PC-3 (cell line): ENCODE results near the gene TOM1L2. TPM values are rescaled to one million over a fixed set of nuclear protein-coding genes. Genes with fewer than 3 reads are reported as not detected.

Experiments
- ATAC-seq: fragments of 200-7000 bp; cut with Tn5 transposase; 2 replicates; pipeline ENCODE4 v1.9.1; 2020; ENCODE audit warnings: mild to moderate bottlenecking, moderate library complexity
- BruUV-seq: library from RNA; stranded (reverse); fragments of 400-500 nt; replicated peaks from 2 replicates; lab custom pipeline; 2021; lab: Mats Ljungman, UMichigan
- CTCF ChIA-PET: fragments of 300-600 bp; sonication (Branson Sonifier 250); formaldehyde crosslinking; loops from one replicate; lab custom pipeline; 2022; ENCODE audit warnings: antibody characterized with exemption; lab: Charles Lee
- POLR2A ChIA-PET: fragments of 300-600 bp; sonication (Branson Sonifier 250); formaldehyde crosslinking; loops from one replicate; lab custom pipeline; 2022; ENCODE audit warnings: antibody characterized with exemption; ENCODE audit not compliant: unreplicated experiment; lab: Charles Lee
- DNase-seq: peaks from one replicate; pipeline ENCODE4 v3.0.0-alpha.2; 2015
- H2AFZ ChIP-seq: fragments of 300-600 bp; sonication (generic); 2 replicates; pipeline ENCODE4 v1.6.0; 2016; ENCODE audit warnings: antibody characterized with exemption, low read length
- H3F3A ChIP-seq: fragments of 300-600 bp; sonication (generic); one replicate; pipeline ENCODE4 v1.6.0; 2017; ENCODE audit warnings: antibody characterized with exemption, low read length, control low read depth, mild to moderate bottlenecking; ENCODE audit not compliant: unreplicated experiment
- H3K27ac ChIP-seq: fragments of 300-600 bp; sonication (generic); 2 replicates; pipeline ENCODE4 v1.5.1; 2016; ENCODE audit warnings: mild to moderate bottlenecking, low read length
- H3K27me3 ChIP-seq: fragments of 300-600 bp; sonication (generic); 2 replicates; pipeline ENCODE4 v1.6.1; 2016; ENCODE audit warnings: low read length, mixed read lengths
- H3K36me3 ChIP-seq: fragments of 300-600 bp; sonication (generic); 2 replicates; pipeline ENCODE4 v1.6.1; 2016; ENCODE audit warnings: low read depth, mixed run types, low read length, mixed read lengths
- H3K4me1 ChIP-seq: fragments of 300-600 bp; sonication (generic); 2 replicates; pipeline ENCODE4 v1.5.1; 2016; ENCODE audit warnings: low read length; ENCODE audit not compliant: insufficient read depth
- H3K4me2 ChIP-seq: fragments of 300-600 bp; sonication (generic); 2 replicates; pipeline ENCODE4 v1.6.0; 2016; ENCODE audit warnings: low read length
- H3K4me3 ChIP-seq: fragments of 300-600 bp; sonication (generic); 2 replicates; pipeline ENCODE4 v1.5.1; 2016; ENCODE audit warnings: mild to moderate bottlenecking, low read length, mixed read lengths
- H3K79me2 ChIP-seq: fragments of 300-600 bp; sonication (generic); 2 replicates; pipeline ENCODE4 v1.6.1; 2017; ENCODE audit warnings: low read length, mixed read lengths
- H3K9ac ChIP-seq: fragments of 300-600 bp; sonication (generic); 2 replicates; pipeline ENCODE4 v1.6.0; 2016; ENCODE audit warnings: mild to moderate bottlenecking, low read length
- H3K9me2 ChIP-seq: fragments of 300-600 bp; sonication (generic); replicated peaks from 2 replicates; pipeline ENCODE4 v1.6.1; 2016; ENCODE audit warnings: mixed run types, low read length, mixed read lengths
- H3K9me3 ChIP-seq: fragments of 300-600 bp; sonication (generic); 2 replicates; pipeline ENCODE4 v1.6.1; 2016; ENCODE audit warnings: low read length, mixed read lengths
- H4K20me1 ChIP-seq: fragments of 300-600 bp; sonication (generic); 2 replicates; pipeline ENCODE4 v1.6.1; 2016; ENCODE audit warnings: low read length, mixed read lengths
- CTCF ChIP-seq: fragments of 300-600 bp; sonication (generic); conservative IDR thresholded peaks from 2 replicates; pipeline ENCODE4 v1.5.1; 2017; ENCODE audit warnings: antibody characterized with exemption, low read depth, mild to moderate bottlenecking, low read length
- EZH2 ChIP-seq: fragments of 300-600 bp; sonication (generic); IDR thresholded peaks from one replicate; pipeline ENCODE4 v1.6.1; 2017; ENCODE audit warnings: antibody characterized with exemption, mild to moderate bottlenecking, low read length; ENCODE audit not compliant: unreplicated experiment
- EZH2phosphoT487 ChIP-seq: fragments of 300-600 bp; sonication (generic); IDR thresholded peaks from 2 replicates; pipeline ENCODE4 v1.6.1; 2018; ENCODE audit warnings: mild to moderate bottlenecking, antibody characterized with exemption, low read length, borderline replicate concordance
- intact Hi-C: fragments of 100-400 bp; cut with micrococcal nuclease; formaldehyde crosslinking; loops from 2 replicates; pipeline ENCODE4 v1.9.0; 2023
- total RNA-seq: library from RNA; depleted of rRNA; stranded (reverse); fragments of >200 nt; gene quantifications from 2 replicates; pipeline ENCODE4 v1.2.3, GENCODE V29; 2014

The TOM1L2 gene
- total RNA-seq, 1 experiment from 2014 or later = 53.3 TPM

GRCh38 chr17:17946093-17946492 lies 26.1 kb downstream of the TOM1L2 start:
- ATAC-seq = no peak
- TF ChIP-seq EZH2phosphoT487 = no peak
- no peak for TF ChIP-seq EZH2
- no peak for TF ChIP-seq CTCF

GRCh38 chr17:17944743-17945142 lies 27.5 kb downstream of the TOM1L2 start:
- no peaks in the 10 kb centered on the region for H3K9me2 ChIP-seq
- H3K9me3 ChIP-seq = no peaks in the 10 kb centered on the region
- no peak overlapping the region for H3K4me2 ChIP-seq
- ChIA-PET CTCF (no interaction called here), POLR2A (no interaction called here)
- intact Hi-C loops = no loop called here
- H3F3A ChIP-seq = peaks cover 9% of the 10 kb centered on the region
- H3K36me3 ChIP-seq = no peaks in the 10 kb centered on the region
- no peaks in the 10 kb centered on the region for H4K20me1 ChIP-seq
- no TSS peak for BruUV-seq
- H2AFZ ChIP-seq = no peak overlapping the region
- H3K4me3 ChIP-seq = no peak overlapping the region
- no peak for TF ChIP-seq CTCF
- TF ChIP-seq EZH2 = no peak
- no peak for TF ChIP-seq EZH2phosphoT487
- no peaks in the 10 kb centered on the region for H3K27me3 ChIP-seq
- peaks cover 84% of the 10 kb centered on the region for H3K79me2 ChIP-seq
- DNase-seq (no peak), ATAC-seq (no peak)
- no peak overlapping the region for H3K27ac ChIP-seq
- no peak overlapping the region for H3K9ac ChIP-seq
- peaks cover 84% of the 10 kb centered on the region for H3K4me1 ChIP-seq

More at GRCh38 chr17:17946093-17946492, 26.1 kb downstream of the TOM1L2 start:
- CTCF ChIA-PET = no interaction called here
- POLR2A ChIA-PET = no interaction called here
- H3K4me1 ChIP-seq = peaks cover 79% of the 10 kb centered on the region
- no TSS peak for BruUV-seq
- H4K20me1 ChIP-seq = no peaks in the 10 kb centered on the region
- H2AFZ ChIP-seq = no peak overlapping the region
- no peaks in the 10 kb centered on the region for H3K9me2 ChIP-seq
- peaks cover 9% of the 10 kb centered on the region for H3F3A ChIP-seq
- no peak overlapping the region for H3K4me2 ChIP-seq
- no peaks in the 10 kb centered on the region for H3K27me3 ChIP-seq
- intact Hi-C loops = no loop called here
- peaks cover 85% of the 10 kb centered on the region for H3K79me2 ChIP-seq
- H3K9ac ChIP-seq = no peak overlapping the region
- no peaks in the 10 kb centered on the region for H3K9me3 ChIP-seq
- H3K4me3 ChIP-seq = no peak overlapping the region
- no peak overlapping the region for H3K27ac ChIP-seq
- DNase-seq = no peak
- H3K36me3 ChIP-seq = no peaks in the 10 kb centered on the region

GRCh38 chr17:17944242-17944641 lies 28.0 kb downstream of the TOM1L2 start:
- TF ChIP-seq EZH2 (no peak), CTCF (no peak), EZH2phosphoT487 (no peak)
- POLR2A ChIA-PET = no interaction called here
- Histone ChIP-seq H3K9ac (no peak overlapping the region), H4K20me1 (no peaks in the 10 kb centered on the region), H3K9me2 (no peaks in the 10 kb centered on the region), H3K4me1 (peaks cover 83% of the 10 kb centered on the region), H3K9me3 (no peaks in the 10 kb centered on the region), H3K4me3 (no peak overlapping the region), H3K27ac (no peak overlapping the region), H3K36me3 (no peaks in the 10 kb centered on the region), H3F3A (peaks cover 9% of the 10 kb centered on the region), H3K4me2 (no peak overlapping the region), H2AFZ (no peak overlapping the region), H3K27me3 (no peaks in the 10 kb centered on the region), H3K79me2 (peaks cover 86% of the 10 kb centered on the region)
- no peak for DNase-seq
- no TSS peak for BruUV-seq
- no peak for ATAC-seq
- intact Hi-C loops = no loop called here
- CTCF ChIA-PET = no interaction called here
